CD4-positive, alpha-beta T cell (primary cell): ENCODE measurements around the gene NLE1. TPM values are rescaled to one million over a fixed set of nuclear protein-coding genes. Genes with fewer than 3 reads are reported as not detected.

Source experiments
- ATAC-seq: fragments of 200-7000 bp; cut with Tn5 transposase; one replicate; pipeline ENCODE4 v1.10.0; 2022; ENCODE audit warnings: mild to moderate bottlenecking; ENCODE audit not compliant: poor library complexity
- CTCF ChIA-PET: fragments of 350-600 bp; sonication (Branson Sonifier 250); formaldehyde crosslinking; loops from one replicate; lab custom pipeline; 2021; ENCODE audit warnings: antibody characterized with exemption, inconsistent platforms; lab: Charles Lee
- POLR2A ChIA-PET: fragments of 350-600 bp; sonication (Branson Sonifier 250); formaldehyde crosslinking; loops from one replicate; lab custom pipeline; 2021; ENCODE audit warnings: antibody characterized with exemption, inconsistent platforms; lab: Charles Lee
- DNase-seq, 14 experiments: peaks; one replicate each; pipeline ENCODE4 v3.0.0-alpha.2; 2013 to 2020; ENCODE audit warnings: mixed read lengths in 2 of 14
- H3K27ac ChIP-seq, 2 donors: one replicate each; pipeline versions ENCODE4 v1.5.1 to v1.7.0; 2013; ENCODE audit warnings: low read length in 2 of 2, low read depth in 1 of 2, mild to moderate bottlenecking in 1 of 2
- H3K27me3 ChIP-seq, 2 experiments: 1 replicate in 1 of 2; 2 replicates in 1 of 2; pipeline versions ENCODE4 v1.6.1 to v1.7.0; 2013; ENCODE audit warnings: low read length in 2 of 2, control low read depth in 1 of 2, mild to moderate bottlenecking in 1 of 2, moderate library complexity in 1 of 2; ENCODE audit not compliant: insufficient read depth in 2 of 2, control insufficient read depth in 1 of 2
- H3K36me3 ChIP-seq: one replicate; pipeline ENCODE4 v1.6.1; 2013; ENCODE audit warnings: low read length, control low read depth; ENCODE audit not compliant: insufficient read depth
- H3K4me1 ChIP-seq: one replicate; pipeline ENCODE4 v1.6.1; 2013; ENCODE audit warnings: low read length, control low read depth; ENCODE audit not compliant: insufficient read depth
- H3K4me3 ChIP-seq: one replicate; pipeline ENCODE4 v1.5.1; 2013; ENCODE audit warnings: mild to moderate bottlenecking, low read length, moderate library complexity
- H3K9me3 ChIP-seq, 2 experiments: 1 replicate in 1 of 2; 2 replicates in 1 of 2; pipeline versions ENCODE4 v1.6.1 to v1.7.0; 2013; ENCODE audit warnings: low read length in 2 of 2, mild to moderate bottlenecking in 2 of 2, control low read depth in 1 of 2, moderate library complexity in 1 of 2; ENCODE audit not compliant: control insufficient read depth in 1 of 2, insufficient read depth in 1 of 2
- H3K27ac Mint-ChIP-seq: one replicate; pipeline ENCODE4 v1.8.0; 2020; ENCODE audit warnings: mixed read lengths
- H3K27me3 Mint-ChIP-seq: one replicate; pipeline ENCODE4 v1.8.0; 2021; ENCODE audit warnings: mixed read lengths
- H3K36me3 Mint-ChIP-seq: one replicate; pipeline ENCODE4 v1.8.0; 2021; ENCODE audit warnings: low read depth, mixed read lengths
- H3K4me1 Mint-ChIP-seq: one replicate; pipeline ENCODE4 v1.8.0; 2021; ENCODE audit warnings: low read depth, mixed read lengths
- H3K4me3 Mint-ChIP-seq: one replicate; pipeline ENCODE4 v1.8.0; 2020; ENCODE audit warnings: mild to moderate bottlenecking, mixed read lengths
- H3K9me3 Mint-ChIP-seq: one replicate; pipeline ENCODE4 v1.8.0; 2020; ENCODE audit warnings: mixed read lengths
- CTCF ChIP-seq: fragments of 200-600 bp; IDR thresholded peaks from one replicate; pipeline ENCODE4 v1.8.0; 2022; ENCODE audit warnings: antibody characterized with exemption, mild to moderate bottlenecking
- intact Hi-C, 2 experiments: fragments of 100-400 bp; cut with DNase I in 1 of 2; cut with micrococcal nuclease in 1 of 2; formaldehyde crosslinking; loops; one replicate each; pipeline versions ENCODE4 v1.15.1 to v1.9.0; 2023 to 2025; cut with DNase I, micrococcal nuclease
- total RNA-seq, 174 experiments: library from RNA in 2 of 174; stranded (reverse) in 2 of 174; gene quantifications; one replicate each; pipeline ENCODE4 v1.2.3 and lab custom pipeline; 2021 to 2026

NLE1 gene
- total RNA-seq, 2 experiments from 2014 or later = 8.9 to 9.5 TPM

GRCh38 chr17:35084987-35085386 is 57.1 kb downstream of the NLE1 start:
- Histone ChIP-seq H3K4me1 (peaks cover 62% of the 10 kb centered on the region), H3K36me3 (no peaks in the 10 kb centered on the region), H3K27me3 (no peaks in the 10 kb centered on the region), H3K4me3 (peak overlapping the region; percentile 11), H3K27ac (no peak overlapping the region), H3K9me3 (no peaks in the 10 kb centered on the region)
- peaks cover 18% of the 10 kb centered on the region for H3K36me3 Mint-ChIP-seq
- no peaks in the 10 kb centered on the region for H3K27me3 Mint-ChIP-seq
- peak overlapping the region; percentile 97 for H3K27ac Mint-ChIP-seq
- CTCF ChIA-PET = interaction anchor here (1.1 to 2.2 kb wide), 2 partner anchors 21 to 35 kb away, joined by 3 to 5 read pairs; partner anchors contain the start of gene RFFL
- DNase-seq = no peak
- ATAC-seq = no peak
- H3K9me3 Mint-ChIP-seq = no peaks in the 10 kb centered on the region
- intact Hi-C loops = loop anchor here (5.0 kb wide), 2 partner anchors 33 to 103 kb away; partner anchors contain the start of gene LIG3 (in 1 of the 2)
- peak overlapping the region; percentile 43 for H3K4me3 Mint-ChIP-seq
- POLR2A ChIA-PET = interaction anchor here (0.5 to 3.9 kb wide), 6 partner anchors 12 to 494 kb away, joined by 3 to 13 read pairs (median 4); partner anchors contain the start of genes LIG3 and PEX12
- H3K4me1 Mint-ChIP-seq = peaks cover 83% of the 10 kb centered on the region
- no peak for TF ChIP-seq CTCF

- intact Hi-C loops = no loop called here
- peaks cover 50% of the 10 kb centered on the region for H3K4me1 ChIP-seq
- TF ChIP-seq CTCF = no peak
- H3K9me3 ChIP-seq = no peaks in the 10 kb centered on the region
- no peak overlapping the region for H3K4me3 ChIP-seq
- CTCF ChIA-PET = interaction anchor here (1.0 to 1.8 kb wide), 2 partner anchors 10 to 38 kb away, joined by 4 to 9 read pairs; no protein-coding TSS in a partner anchor
- DNase-seq (no peak), ATAC-seq (no peak)
- POLR2A ChIA-PET = interaction anchor here (0.6 to 3.1 kb wide), 12 partner anchors 9 to 726 kb away, joined by 3 to 17 read pairs (median 4); partner anchors contain the start of genes AP2B1, LIG3, RAD51D and RFFL
- H3K36me3 ChIP-seq = no peaks in the 10 kb centered on the region
- Mint-ChIP-seq H3K36me3 (peaks cover 6% of the 10 kb centered on the region), H3K4me1 (peaks cover 78% of the 10 kb centered on the region), H3K9me3 (no peaks in the 10 kb centered on the region), H3K27me3 (no peaks in the 10 kb centered on the region), H3K27ac (peak overlapping the region; percentile 79), H3K4me3 (peak overlapping the region; percentile 66)
- H3K27me3 ChIP-seq = no peaks in the 10 kb centered on the region
- peak overlapping the region in 1 of 2 donors; percentile 46 for H3K27ac ChIP-seq
These were observed 59.0 kb downstream of the NLE1 start for GRCh38 chr17:35083071-35083470.

GRCh38 chr17:35082073-35082657 is 59.9 kb downstream of the NLE1 start:
- Mint-ChIP-seq H3K4me3 (peak overlapping the region; percentile 76), H3K9me3 (no peaks in the 10 kb centered on the region), H3K27me3 (no peaks in the 10 kb centered on the region), H3K27ac (peak overlapping the region; percentile 79), H3K36me3 (no peaks in the 10 kb centered on the region), H3K4me1 (peaks cover 78% of the 10 kb centered on the region)
- no peaks in the 10 kb centered on the region for H3K27me3 ChIP-seq
- H3K27ac ChIP-seq = peak overlapping the region; percentile 46 to 64
- H3K4me1 ChIP-seq = peaks cover 46% of the 10 kb centered on the region
- intact Hi-C loops = loop anchor here in 1 of 2 experiments (1.0 kb wide), 1 partner anchor 9 kb away; no protein-coding TSS in a partner anchor
- H3K36me3 ChIP-seq = no peaks in the 10 kb centered on the region
- TF ChIP-seq CTCF = no peak
- DNase-seq (peak in 3 of 14 experiments; percentile 14 to 65 (median 32)), ATAC-seq (peak; percentile 60)
- H3K9me3 ChIP-seq = no peaks in the 10 kb centered on the region
- ChIA-PET POLR2A (interaction anchor here (0.7 to 3.1 kb wide), 10 partner anchors 8 to 102 kb away, joined by 3 to 17 read pairs (median 4); partner anchors contain the start of genes LIG3, RAD51D and RFFL), CTCF (interaction anchor here (1.0 to 1.8 kb wide), 3 partner anchors 9 to 37 kb away, joined by 3 to 9 read pairs (median 4); partner anchors contain the start of gene RFFL)
- no peak overlapping the region for H3K4me3 ChIP-seq
